Endothelial cell of umbilical vein (primary cell): Measurements from ENCODE around the gene HSPA9. TPM values are rescaled to one million over a fixed set of nuclear protein-coding genes. Genes with fewer than 3 reads are reported as not detected.

ENCODE experiments used
- BruUV-seq: library from RNA; stranded (reverse); fragments of 400-500 nt; replicated peaks from 2 replicates; lab custom pipeline; 2021; lab: Mats Ljungman, UMichigan
- CTCF ChIA-PET: fragments of 300-600, 350-600 bp; sonication (Branson Sonifier 250); formaldehyde crosslinking; loops from one replicate; lab custom pipeline; 2021; ENCODE audit warnings: antibody characterized with exemption, inconsistent platforms; lab: Charles Lee
- POLR2A ChIA-PET: fragments of 300-600, 350-600 bp; sonication (Branson Sonifier 250); formaldehyde crosslinking; loops from one replicate; lab custom pipeline; 2021; ENCODE audit warnings: antibody characterized with exemption, inconsistent platforms; lab: Charles Lee
- DNase-seq: peaks from one replicate; pipeline ENCODE4 v3.0.0-alpha.2; 2011; ENCODE audit warnings: low read depth, low spot score
- FAIRE-seq: peaks from 2 replicates; lab custom pipeline; 2011; peaks lifted over from hg19 to GRCh38; lab: Jason Lieb, UNC
- H2AFZ ChIP-seq: 2 replicates; pipeline ENCODE4 v1.6.0; 2012; ENCODE audit warnings: low read depth, low read length, control low read depth, inconsistent platforms
- H3K27ac ChIP-seq: 2 replicates; pipeline ENCODE4 v1.5.1; 2011; ENCODE audit warnings: low read depth, mild to moderate bottlenecking, control low read depth, low read length, moderate library complexity; ENCODE audit not compliant: insufficient read depth
- H3K27me3 ChIP-seq, 2 experiments: 2 replicates each; pipeline versions ENCODE4 v1.6.0 to v1.6.1; 2011; ENCODE audit warnings: low read length in 2 of 2, mixed read lengths in 1 of 2; ENCODE audit not compliant: control insufficient read depth in 2 of 2, insufficient read depth in 2 of 2
- H3K36me3 ChIP-seq, 2 experiments: 2 replicates in 1 of 2; 3 replicates in 1 of 2; pipeline ENCODE4 v1.5.1; 2011; ENCODE audit warnings: low read length in 2 of 2, mild to moderate bottlenecking in 1 of 2, moderate library complexity in 1 of 2; ENCODE audit not compliant: control insufficient read depth in 2 of 2, insufficient read depth in 2 of 2; ENCODE audit errors: extremely low read depth in 1 of 2
- H3K4me1 ChIP-seq: 3 replicates; pipeline ENCODE4 v1.5.1; 2011; ENCODE audit warnings: mild to moderate bottlenecking, low read length; ENCODE audit not compliant: control insufficient read depth, insufficient read depth; ENCODE audit errors: extremely low read depth
- H3K4me2 ChIP-seq: 2 replicates; pipeline ENCODE4 v1.6.1; 2011; ENCODE audit warnings: low read length, control low read depth, mixed read lengths; ENCODE audit not compliant: insufficient read depth
- H3K4me3 ChIP-seq, 3 experiments: fragments of 200-600 bp in 1 of 3; sonication (generic), shearing (Covaris generic) in 1 of 3; replicated peaks in 1 of 3; 2 replicates each; pipeline ENCODE4 v1.5.1; 2011 to 2016; ENCODE audit warnings: control low read depth in 3 of 3, low read length in 3 of 3, mild to moderate bottlenecking in 2 of 3, inconsistent platforms in 1 of 3, low read depth in 1 of 3, moderate library complexity in 1 of 3; ENCODE audit not compliant: insufficient read depth in 1 of 3
- H3K79me2 ChIP-seq: 2 replicates; pipeline ENCODE4 v1.6.0; 2012; ENCODE audit warnings: low read length, inconsistent platforms; ENCODE audit not compliant: control insufficient read depth, insufficient read depth
- H3K9ac ChIP-seq: replicated peaks from 2 replicates; pipeline ENCODE3; 2011; ENCODE audit warnings: low read length, control low read depth; ENCODE audit not compliant: insufficient read depth; ENCODE audit errors: extremely low read depth
- H3K9me1 ChIP-seq: replicated peaks from 3 replicates; pipeline ENCODE4 v1.6.0; 2011; ENCODE audit warnings: mild to moderate bottlenecking, low read length; ENCODE audit not compliant: control insufficient read depth, insufficient read depth; ENCODE audit errors: extremely low read depth
- H3K9me3 ChIP-seq: replicated peaks from 2 replicates; pipeline ENCODE4 v1.5.1; 2012; ENCODE audit warnings: low read length, inconsistent platforms; ENCODE audit not compliant: control insufficient read depth, insufficient read depth
- H4K20me1 ChIP-seq: replicated peaks from 2 replicates; pipeline ENCODE3; 2011; ENCODE audit warnings: mild to moderate bottlenecking, low read length; ENCODE audit not compliant: control insufficient read depth, insufficient read depth; ENCODE audit errors: extremely low read depth
- EZH2 ChIP-seq: IDR thresholded peaks from 2 replicates; pipeline ENCODE4 v1.6.1; 2012; ENCODE audit warnings: borderline replicate concordance, low read depth, mild to moderate bottlenecking, moderate library complexity, low read length, inconsistent platforms; ENCODE audit not compliant: severe bottlenecking
- FOS ChIP-seq: IDR thresholded peaks from 2 replicates; pipeline ENCODE4 v1.6.1; 2011; ENCODE audit warnings: mild to moderate bottlenecking, low read length, moderate library complexity, borderline replicate concordance; ENCODE audit not compliant: insufficient read depth
- GATA2 ChIP-seq: IDR thresholded peaks from 2 replicates; pipeline ENCODE4 v1.7.0; 2011; ENCODE audit warnings: low read depth, mild to moderate bottlenecking, moderate library complexity, mixed read lengths, low read length; ENCODE audit not compliant: insufficient read length, insufficient read depth
- JUN ChIP-seq: IDR thresholded peaks from 2 replicates; pipeline ENCODE4 v1.6.1; 2011; ENCODE audit warnings: borderline replicate concordance, low read depth; ENCODE audit not compliant: insufficient read length, insufficient read depth
- MAX ChIP-seq: IDR thresholded peaks from 2 replicates; pipeline ENCODE4 v1.6.1; 2011; ENCODE audit not compliant: insufficient read depth, insufficient read length
- MYC ChIP-seq: IDR thresholded peaks from one replicate; pipeline ENCODE4 v1.6.1; 2011; ENCODE audit warnings: mild to moderate bottlenecking, low read depth, low read length
- POLR2A ChIP-seq: IDR thresholded peaks from 2 replicates; pipeline ENCODE4 v1.6.1; 2012; ENCODE audit warnings: low read depth, mild to moderate bottlenecking, control low read depth, low read length
- POLR2AphosphoS5 ChIP-seq: IDR thresholded peaks from 2 replicates; pipeline ENCODE4 v1.6.1; 2012; ENCODE audit warnings: low read depth, mild to moderate bottlenecking, control low read depth, low read length, moderate library complexity; ENCODE audit not compliant: insufficient read depth
- dilution Hi-C: fragments of 300-500 bp; cut with MboI; formaldehyde crosslinking; loops from one replicate; pipeline ENCODE4 v1.15.0; 2019; ENCODE audit warnings: low sequenced_read_pairs; ENCODE audit not compliant: extremely low pct_ligation_motif_present
- intact Hi-C: fragments of 100-400 bp; cut with micrococcal nuclease; formaldehyde crosslinking; loops from one replicate; pipeline ENCODE4 v1.10.0; 2022
- polyA plus RNA-seq, 4 experiments: library from polyadenylated mRNA; depleted of rRNA in 3 of 4; stranded (reverse) in 3 of 4; unstranded in 1 of 4; fragments of >200 nt; gene quantifications; 2 replicates each; pipeline versions ENCODE4 v1.2.1 to v1.2.3, GENCODE V29; 2011 to 2012; ENCODE audit warnings: missing spikeins in 1 of 4
- total RNA-seq: library from RNA; stranded (reverse); gene quantifications from 2 replicates; pipeline ENCODE4 v1.2.3, GENCODE V29; 2021
- TF ChIP-seq, protein P1 (sequence below), 2 donors: IDR thresholded peaks; 1 replicate in 1 of 2; 2 replicates in 1 of 2; pipeline ENCODE4 v1.5.1; 2011; ENCODE audit warnings: low read length in 2 of 2, mild to moderate bottlenecking in 2 of 2, moderate library complexity in 2 of 2, control low read depth in 1 of 2, inconsistent platforms in 1 of 2, low read depth in 1 of 2; ENCODE audit not compliant: insufficient read depth in 1 of 2; ENCODE audit errors: extremely low read depth in 1 of 2

The HSPA9 gene
- total and polyA plus RNA-seq, 2 donors (not counting 3 experiments of a cell fraction or from before 2014, with no cell fraction given) = 99.6 to 192 TPM

GRCh38 chr5:138542956-138543729 lies 32.1 kb downstream of the HSPA9 start, which contains the start of gene ETF1:
ETF1 (minus strand) TSS chr5:138543236; CDS start chr5:138542918, 318 bp downstream.
- peak within 1 kb of the TSS; percentile 79 to 95 (median 82) for H3K4me3 ChIP-seq
- H3K9ac ChIP-seq = peak within 1 kb of the TSS; percentile 100
- H3K4me1 ChIP-seq = peaks cover 33% of the 10 kb centered on the region
- FAIRE-seq (peak; percentile 98), DNase-seq (peak; percentile 100)
- POLR2A ChIA-PET = interaction anchor here (0.7 to 1.6 kb wide), 4 partner anchors 11 to 751 kb away, joined by 3 to 5 read pairs (median 4); no protein-coding TSS in a partner anchor
- peaks cover 8% of the 10 kb centered on the region for H4K20me1 ChIP-seq
- H3K27me3 ChIP-seq = no peaks in the 10 kb centered on the region
- intact Hi-C loops = loop anchor here (1.0 kb wide), 2 partner anchors 32 to 78 kb away; partner anchors contain the start of genes EGR1 and HSPA9
- H3K79me2 ChIP-seq = peaks cover 88% of the 10 kb centered on the region
- H3K9me3 ChIP-seq = no peaks in the 10 kb centered on the region
- no peaks in the 10 kb centered on the region for H3K9me1 ChIP-seq
- peak within 1 kb of the TSS; percentile 97 for H3K4me2 ChIP-seq
- dilution Hi-C loops = no loop called here
- CTCF ChIA-PET = interaction anchor here (0.6 to 2.5 kb wide), 7 partner anchors 9 to 191 kb away, joined by 3 to 7 read pairs (median 3); partner anchors contain the start of genes KDM3B and REEP2
- no TSS peak for BruUV-seq
- H3K27ac ChIP-seq = peak within 1 kb of the TSS; percentile 100
- H3K36me3 ChIP-seq = peaks cover 0 to 8% of the 10 kb centered on the region in 2 experiments
- TF ChIP-seq MAX = peak; percentile 81
- TF ChIP-seq POLR2AphosphoS5 = peak; percentile 48
- TF ChIP-seq EZH2 = no peak
- TF ChIP-seq, protein P1, sequence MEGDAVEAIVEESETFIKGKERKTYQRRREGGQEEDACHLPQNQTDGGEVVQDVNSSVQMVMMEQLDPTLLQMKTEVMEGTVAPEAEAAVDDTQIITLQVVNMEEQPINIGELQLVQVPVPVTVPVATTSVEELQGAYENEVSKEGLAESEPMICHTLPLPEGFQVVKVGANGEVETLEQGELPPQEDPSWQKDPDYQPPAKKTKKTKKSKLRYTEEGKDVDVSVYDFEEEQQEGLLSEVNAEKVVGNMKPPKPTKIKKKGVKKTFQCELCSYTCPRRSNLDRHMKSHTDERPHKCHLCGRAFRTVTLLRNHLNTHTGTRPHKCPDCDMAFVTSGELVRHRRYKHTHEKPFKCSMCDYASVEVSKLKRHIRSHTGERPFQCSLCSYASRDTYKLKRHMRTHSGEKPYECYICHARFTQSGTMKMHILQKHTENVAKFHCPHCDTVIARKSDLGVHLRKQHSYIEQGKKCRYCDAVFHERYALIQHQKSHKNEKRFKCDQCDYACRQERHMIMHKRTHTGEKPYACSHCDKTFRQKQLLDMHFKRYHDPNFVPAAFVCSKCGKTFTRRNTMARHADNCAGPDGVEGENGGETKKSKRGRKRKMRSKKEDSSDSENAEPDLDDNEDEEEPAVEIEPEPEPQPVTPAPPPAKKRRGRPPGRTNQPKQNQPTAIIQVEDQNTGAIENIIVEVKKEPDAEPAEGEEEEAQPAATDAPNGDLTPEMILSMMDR (IDR thresholded peaks at IDR 0.05; ENCODE audit: extremely low read depth in 1 of 2, insufficient read depth in 1 of 2, low read depth in 1 of 2, low read length in 2 of 2) = no peak
- no peak for TF ChIP-seq JUN
- peak; percentile 17 for TF ChIP-seq FOS
- no peak for TF ChIP-seq GATA2
- peak; percentile 57 for TF ChIP-seq MYC
- no peak for TF ChIP-seq POLR2A
- H2AFZ ChIP-seq = peak within 1 kb of the TSS; percentile 92
